Measurements from ENCODE around the gene OTUD7B.

The OTUD7B gene

DNA sequence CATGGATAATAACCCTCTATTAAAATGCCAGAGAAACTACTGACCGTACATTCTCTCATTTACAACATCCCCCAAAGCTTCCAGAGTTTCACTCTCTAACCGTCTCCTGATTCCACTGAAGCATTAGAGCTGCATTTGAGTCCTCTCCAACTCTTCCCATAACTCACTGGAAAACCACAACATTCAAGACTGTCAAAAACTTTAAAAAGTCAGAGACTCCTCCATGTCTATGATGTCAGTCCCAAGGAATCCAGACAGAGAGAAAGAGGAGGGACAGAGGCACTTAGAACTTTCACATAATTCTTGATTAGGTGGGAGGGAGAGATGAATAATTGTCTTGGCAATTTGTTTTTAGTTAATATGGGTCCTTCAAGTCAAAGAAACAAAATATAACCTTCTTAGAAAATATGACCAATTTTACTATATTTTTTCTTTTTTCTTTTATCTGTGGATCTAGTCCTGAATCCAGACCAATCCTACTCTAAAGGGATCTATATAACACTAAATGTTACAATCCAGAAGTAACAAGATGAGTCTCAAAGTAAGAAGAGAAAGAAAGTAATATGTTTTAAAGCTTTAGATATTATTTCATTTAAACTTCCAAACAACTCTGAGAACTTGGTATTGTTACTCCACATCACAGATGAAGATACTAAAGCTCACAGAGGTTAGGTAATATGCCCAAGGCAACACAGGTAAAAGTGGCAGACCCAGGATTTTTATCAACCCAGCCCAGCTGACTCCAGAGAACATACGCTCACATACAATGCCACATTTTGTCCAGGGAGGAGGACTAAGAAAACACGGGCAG, 23.8 kb downstream of the OTUD7B start (continued):
- TF ChIP-seq ZNF416 (tag by site-specific recombination; IDR thresholded peaks at IDR 0.05) = no peak
- TF ChIP-seq ZEB2 (tag by site-specific recombination; IDR thresholded peaks at IDR 0.05) = 0 out of 2 replicates have a peak, but pooled peaks have one; percentile 40
- no peak for TF ChIP-seq ZIC2 (tag by site-specific recombination; IDR thresholded peaks at IDR 0.05)
- no peak for TF ChIP-seq ZNF433 (tag by site-specific recombination; IDR thresholded peaks at IDR 0.05; ENCODE audit: low read depth)
- TF ChIP-seq ZNF366 (tag by site-specific recombination; conservative IDR thresholded peaks at IDR 0.05) = peak; percentile 63
- TF ChIP-seq, protein P1, sequence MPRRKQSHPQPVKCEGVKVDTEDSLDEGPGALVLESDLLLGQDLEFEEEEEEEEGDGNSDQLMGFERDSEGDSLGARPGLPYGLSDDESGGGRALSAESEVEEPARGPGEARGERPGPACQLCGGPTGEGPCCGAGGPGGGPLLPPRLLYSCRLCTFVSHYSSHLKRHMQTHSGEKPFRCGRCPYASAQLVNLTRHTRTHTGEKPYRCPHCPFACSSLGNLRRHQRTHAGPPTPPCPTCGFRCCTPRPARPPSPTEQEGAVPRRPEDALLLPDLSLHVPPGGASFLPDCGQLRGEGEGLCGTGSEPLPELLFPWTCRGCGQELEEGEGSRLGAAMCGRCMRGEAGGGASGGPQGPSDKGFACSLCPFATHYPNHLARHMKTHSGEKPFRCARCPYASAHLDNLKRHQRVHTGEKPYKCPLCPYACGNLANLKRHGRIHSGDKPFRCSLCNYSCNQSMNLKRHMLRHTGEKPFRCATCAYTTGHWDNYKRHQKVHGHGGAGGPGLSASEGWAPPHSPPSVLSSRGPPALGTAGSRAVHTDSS (tag by site-specific recombination; IDR thresholded peaks at IDR 0.05) = no peak
- TF ChIP-seq KLF8 (tag by site-specific recombination; IDR thresholded peaks at IDR 0.05) = peak; percentile 24; the same call in 1 of the 2 replicates
- TF ChIP-seq, protein P2, sequence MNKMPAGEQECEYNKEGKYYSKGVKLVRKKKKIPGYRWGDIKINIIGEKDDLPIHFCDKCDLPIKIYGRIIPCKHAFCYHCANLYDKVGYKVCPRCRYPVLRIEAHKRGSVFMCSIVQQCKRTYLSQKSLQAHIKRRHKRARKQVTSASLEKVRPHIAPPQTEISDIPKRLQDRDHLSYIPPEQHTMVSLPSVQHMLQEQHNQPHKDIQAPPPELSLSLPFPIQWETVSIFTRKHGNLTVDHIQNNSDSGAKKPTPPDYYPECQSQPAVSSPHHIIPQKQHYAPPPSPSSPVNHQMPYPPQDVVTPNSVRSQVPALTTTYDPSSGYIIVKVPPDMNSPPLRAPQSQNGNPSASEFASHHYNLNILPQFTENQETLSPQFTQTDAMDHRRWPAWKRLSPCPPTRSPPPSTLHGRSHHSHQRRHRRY (tag by site-specific recombination; IDR thresholded peaks at IDR 0.05) = no peak
- TF ChIP-seq ZNF792 (tag by site-specific recombination; IDR thresholded peaks at IDR 0.05) = no peak

DNA sequence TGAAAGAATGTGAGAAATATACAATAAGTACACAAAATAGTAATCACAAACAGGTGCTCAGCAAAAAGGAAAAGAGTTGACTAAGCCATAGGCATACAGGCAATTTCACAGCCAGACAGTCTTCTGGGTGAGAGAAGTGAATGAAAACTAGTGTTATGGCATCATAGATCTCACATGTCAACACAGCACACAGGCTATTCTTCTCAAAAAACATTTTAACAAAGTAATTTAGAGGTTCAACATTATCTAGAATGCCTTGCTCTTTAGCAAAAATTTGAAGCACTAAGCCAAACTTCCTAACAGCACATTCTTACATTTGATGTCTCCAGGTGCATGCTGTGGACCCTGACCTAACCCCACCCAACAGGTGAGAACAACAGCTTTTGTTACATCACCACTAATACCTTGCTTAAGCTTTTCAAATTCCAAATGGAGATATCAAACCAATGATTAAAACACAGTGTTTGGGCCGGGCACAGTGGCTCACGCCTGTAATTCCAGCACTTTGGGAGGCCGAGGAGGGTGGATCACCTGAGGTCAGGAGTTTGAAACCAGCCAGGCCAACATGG, 30.5 kb downstream of the OTUD7B start:
- POLR2A ChIA-PET = interaction anchor here (0.6 kb wide), 1 partner anchor 10 kb away, joined by 4 read pairs; no protein-coding TSS in a partner anchor
- CTCF ChIA-PET = interaction anchor here (1.9 kb wide), 1 partner anchor 18 kb away, joined by 6 read pairs; no protein-coding TSS in a partner anchor
- peaks cover 20% of the 10 kb centered on the region for H3K4me1 ChIP-seq (ENCODE audit: control insufficient read depth, insufficient read depth, low read length)

DNA sequence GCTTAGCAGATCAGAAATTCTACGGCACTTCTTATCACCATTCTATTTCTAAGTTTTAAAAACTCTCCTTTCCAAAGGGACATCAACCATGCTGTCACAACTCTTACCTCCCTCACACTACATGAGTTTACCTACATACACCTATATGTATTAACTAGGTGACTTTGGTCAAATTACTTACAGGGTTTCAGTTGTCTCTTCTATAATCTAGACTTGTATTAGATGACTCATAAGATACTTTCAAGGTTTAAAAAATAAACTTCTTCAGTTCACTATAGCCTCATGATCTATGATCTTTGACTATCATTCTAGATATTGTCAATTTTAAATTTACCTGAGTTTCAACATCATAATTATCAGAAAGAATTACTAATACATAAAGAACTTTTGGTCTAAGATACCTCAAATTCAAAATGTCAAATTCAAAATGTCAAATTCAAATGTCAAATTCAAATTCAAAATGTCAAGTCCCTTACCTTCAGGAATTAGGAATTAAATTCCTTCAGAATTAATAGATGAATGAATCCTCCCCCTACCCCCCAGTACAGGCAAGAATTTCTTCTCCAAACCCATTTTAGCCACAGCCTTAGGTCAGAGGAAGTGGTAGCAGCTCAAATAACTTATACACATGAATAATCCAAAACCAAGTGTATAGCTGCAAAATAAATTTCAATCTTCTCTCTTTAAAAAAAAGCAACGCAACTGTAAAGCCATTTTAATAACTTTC, 31.1 kb downstream of the OTUD7B start:
- Histone ChIP-seq H3K27ac (ENCODE audit: extremely low read depth, low read depth, low read length) (no peak overlapping the region), H3K36me3 (ENCODE audit: control insufficient read depth in 2 of 2, insufficient read depth in 1 of 2, low read length in 2 of 2) (peaks cover 13 to 23% of the 10 kb centered on the region in 2 experiments), H3K4me1 (ENCODE audit: control insufficient read depth, insufficient read depth, low read length) (peaks cover 20% of the 10 kb centered on the region), H3K4me3 (ENCODE audit: low read depth, low read length) (no peak overlapping the region), H3K9me3 (ENCODE audit: control insufficient read depth, insufficient read depth, low read depth, low read length) (no peaks in the 10 kb centered on the region)
- ChIA-PET CTCF (interaction anchor here (0.9 kb wide), 1 partner anchor 211 kb away, joined by 5 read pairs; no protein-coding TSS in a partner anchor), POLR2A (interaction anchor here (0.6 to 1.1 kb wide), 2 partner anchors 9 to 31 kb away, joined by 4 read pairs; partner anchors contain the start of gene OTUD7B)
- TF ChIP-seq CTCF (tag by site-specific recombination; IDR thresholded peaks at IDR 0.05) (no peak), ZNF48 (tag by site-specific recombination; IDR thresholded peaks at IDR 0.05) (no peak), ZNF157 (tag by site-specific recombination; IDR thresholded peaks at IDR 0.05) (no peak), ZNF549 (tag by site-specific recombination; IDR thresholded peaks at IDR 0.05) (no peak), GLI2 (tag by site-specific recombination; IDR thresholded peaks at IDR 0.05; ENCODE audit: borderline replicate concordance, low read depth) (no peak), YY1 (tag by site-specific recombination; IDR thresholded peaks at IDR 0.05) (no peak), KLF1 (tag by site-specific recombination; IDR thresholded peaks at IDR 0.05) (no peak)
- TF ChIP-seq, protein P3, sequence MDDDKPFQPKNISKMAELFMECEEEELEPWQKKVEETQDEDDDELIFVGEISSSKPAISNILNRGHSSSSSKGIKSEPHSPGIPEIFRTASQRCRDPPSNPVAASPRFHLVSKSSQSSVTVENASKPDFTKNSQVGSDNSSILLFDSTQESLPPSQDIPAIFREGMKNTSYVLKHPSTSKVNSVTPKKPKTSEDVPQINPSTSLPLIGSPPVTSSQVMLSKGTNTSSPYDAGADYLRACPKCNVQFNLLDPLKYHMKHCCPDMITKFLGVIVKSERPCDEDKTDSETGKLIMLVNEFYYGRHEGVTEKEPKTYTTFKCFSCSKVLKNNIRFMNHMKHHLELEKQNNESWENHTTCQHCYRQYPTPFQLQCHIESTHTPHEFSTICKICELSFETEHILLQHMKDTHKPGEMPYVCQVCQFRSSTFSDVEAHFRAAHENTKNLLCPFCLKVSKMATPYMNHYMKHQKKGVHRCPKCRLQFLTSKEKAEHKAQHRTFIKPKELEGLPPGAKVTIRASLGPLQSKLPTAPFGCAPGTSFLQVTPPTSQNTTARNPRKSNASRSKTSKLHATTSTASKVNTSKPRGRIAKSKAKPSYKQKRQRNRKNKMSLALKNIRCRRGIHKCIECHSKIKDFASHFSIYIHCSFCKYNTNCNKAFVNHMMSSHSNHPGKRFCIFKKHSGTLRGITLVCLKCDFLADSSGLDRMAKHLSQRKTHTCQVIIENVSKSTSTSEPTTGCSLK (tag by site-specific recombination; IDR thresholded peaks at IDR 0.05) = no peak

More for the DNA sequence above, 30.5 kb downstream of the OTUD7B start:
- no peak overlapping the region for H3K27ac ChIP-seq (ENCODE audit: extremely low read depth, low read depth, low read length)
- no peak overlapping the region for H3K4me3 ChIP-seq (ENCODE audit: low read depth, low read length)
- TF ChIP-seq ZNF629 (tag by site-specific recombination; IDR thresholded peaks at IDR 0.05) (0 out of 2 replicates have a peak, but pooled peaks have one; percentile 41), ZNF335 (tag by site-specific recombination; conservative IDR thresholded peaks at IDR 0.05) (0 out of 2 replicates have a peak, but pooled peaks have one; percentile 21), SCRT2 (tag by site-specific recombination; IDR thresholded peaks at IDR 0.05) (peak; percentile 82), AEBP2 (tag by site-specific recombination; IDR thresholded peaks at IDR 0.05; ENCODE audit: borderline replicate concordance) (no peak), ZNF600 (tag by site-specific recombination; IDR thresholded peaks at IDR 0.05) (peak; percentile 72), SCRT1 (tag by site-specific recombination; IDR thresholded peaks at IDR 0.05; ENCODE audit: borderline replicate concordance) (0 out of 2 replicates have a peak, but pooled peaks have one; percentile 13), SETDB1 (IDR thresholded peaks at IDR 0.05; ENCODE audit: insufficient read length, low read length) (no peak)
- H3K9me3 ChIP-seq (ENCODE audit: control insufficient read depth, insufficient read depth, low read depth, low read length) = no peaks in the 10 kb centered on the region
- H3K36me3 ChIP-seq (ENCODE audit: control insufficient read depth in 2 of 2, insufficient read depth in 1 of 2, low read length in 2 of 2) = peaks cover 13 to 19% of the 10 kb centered on the region in 2 experiments
